ENCODE data around the gene ROS1. TPM values are rescaled to one million over a fixed set of nuclear protein-coding genes. Genes with fewer than 3 reads are reported as not detected.
"Not testable (repeated sequence)": the region's sequence is repeated elsewhere in the genome, so short reads cannot be mapped to it uniquely, and the experiment has no call there.

The ROS1 gene
- polyA plus RNA-seq, 4 donors = 0.11 to 0.70 (median 0.23) TPM; not detected in 1

DNA sequence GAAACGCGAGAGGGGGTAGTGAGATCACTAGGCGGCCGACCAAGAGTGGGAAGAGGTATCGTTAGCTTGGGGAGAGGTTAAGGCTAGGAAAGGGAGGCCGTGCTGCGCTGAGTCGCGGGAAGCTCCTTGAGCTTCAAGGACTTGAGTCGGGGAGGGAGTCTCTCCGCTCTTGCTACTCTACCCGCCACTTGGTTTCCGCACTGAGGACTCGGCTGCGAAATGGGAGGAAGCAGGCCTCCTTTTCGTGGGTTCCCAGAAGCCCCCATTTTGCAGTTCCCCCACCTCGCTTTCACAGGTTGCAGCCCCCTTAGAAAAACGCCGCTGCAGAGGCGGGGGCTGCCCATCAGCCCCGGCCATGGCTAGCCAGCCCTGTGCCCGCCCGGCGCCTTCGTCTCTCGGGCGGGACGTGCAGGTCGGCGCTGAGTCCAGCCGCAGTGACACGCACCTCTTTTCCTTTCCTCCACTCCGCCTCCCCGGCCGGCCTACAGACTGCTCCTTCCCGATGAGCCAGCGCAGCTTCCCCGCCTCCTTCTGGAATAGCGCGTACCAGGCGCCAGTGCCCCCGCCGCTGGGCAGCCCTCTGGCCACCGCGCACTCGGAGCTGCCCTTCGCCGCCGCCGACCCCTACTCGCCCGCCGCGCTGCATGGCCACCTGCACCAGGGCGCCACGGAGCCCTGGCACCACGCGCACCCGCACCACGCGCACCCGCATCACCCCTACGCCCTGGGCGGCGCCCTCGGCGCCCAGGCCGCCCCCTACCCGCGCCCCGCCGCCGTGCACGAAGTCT is 155.5 kb downstream of the ROS1 start:
- no peak for DNase-seq (ENCODE audit: low read depth in 4 of 4, low spot score in 3 of 4)

GRCh38 chr6:117269638-117270054 is 156.1 kb downstream of the ROS1 start:
- DNase-seq (ENCODE audit: low read depth in 4 of 4, low spot score in 3 of 4) = no peak

DNA sequence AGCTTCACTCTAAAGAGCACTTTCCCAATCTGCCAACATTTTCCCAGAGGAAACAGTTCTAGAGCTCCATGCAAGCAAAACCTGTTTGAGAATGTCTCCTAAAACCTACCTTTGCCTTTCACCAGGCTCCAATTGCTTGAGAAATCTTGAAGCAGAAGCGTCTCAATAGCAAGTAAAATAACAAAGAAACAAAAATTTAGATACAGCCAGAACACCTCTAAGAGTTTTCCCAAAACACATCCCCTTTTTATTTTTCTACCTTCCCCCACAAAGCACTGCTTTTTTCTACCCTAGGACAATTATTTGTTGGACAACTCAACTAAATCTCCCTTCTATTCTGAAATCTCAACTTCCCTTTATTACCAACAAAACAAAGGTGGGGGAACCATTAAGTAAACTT is 156.8 kb downstream of the ROS1 start:
- DNase-seq (ENCODE audit: low read depth in 4 of 4, low spot score in 3 of 4) = no peak

DNA sequence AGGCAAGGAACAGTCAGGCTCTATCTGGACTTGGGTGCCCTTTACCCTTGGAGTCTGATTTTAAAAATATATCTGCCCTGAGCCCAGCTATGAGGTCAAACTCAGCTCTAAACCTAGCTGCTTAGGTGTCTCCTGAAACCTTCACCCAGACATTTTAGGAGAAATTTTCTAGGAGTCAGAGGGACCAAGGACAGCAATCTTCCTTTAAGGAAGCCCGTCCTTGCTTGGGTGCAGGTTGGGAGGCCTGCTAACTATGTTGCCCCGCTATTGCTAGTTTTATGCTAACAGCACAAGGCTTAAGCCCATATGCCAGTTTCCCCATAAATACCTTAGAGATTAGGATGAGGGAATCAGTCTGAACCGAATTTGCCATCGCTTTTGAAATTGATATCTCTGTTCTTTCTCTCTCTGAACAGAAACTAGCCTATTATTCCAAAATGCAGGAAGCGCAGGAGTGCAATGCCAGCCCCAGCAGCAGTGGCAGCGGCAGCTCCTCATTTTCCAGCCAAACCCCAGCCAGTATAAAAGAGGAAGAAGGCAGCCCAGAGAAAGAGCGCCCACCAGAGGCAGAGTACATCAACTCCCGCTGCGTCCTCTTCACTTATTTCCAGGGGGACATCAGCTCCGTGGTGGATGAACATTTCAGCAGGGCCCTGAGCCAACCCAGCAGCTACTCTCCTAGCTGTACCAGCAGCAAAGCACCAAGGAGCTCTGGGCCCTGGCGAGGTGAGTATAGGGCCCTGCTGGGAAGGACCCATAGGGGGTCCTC is 157.8 kb downstream of the ROS1 start:
- DNase-seq (ENCODE audit: low read depth in 4 of 4, low spot score in 3 of 4) = no peak

DNA sequence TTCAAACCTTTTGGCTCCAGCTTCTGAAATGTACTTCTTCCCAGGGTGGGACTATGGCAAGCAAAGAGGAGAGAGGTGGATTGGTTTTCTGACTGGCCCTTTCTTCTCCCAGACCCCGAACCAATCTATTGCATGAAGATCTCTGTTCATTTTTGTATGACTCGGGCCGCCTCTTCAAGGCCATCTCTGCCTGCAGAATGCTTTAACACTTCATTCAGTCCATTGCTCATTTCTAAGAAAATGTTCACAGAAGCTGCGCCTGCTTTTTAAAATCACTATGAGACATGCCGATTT is 158.7 kb downstream of the ROS1 start:
- DNase-seq (ENCODE audit: low read depth in 4 of 4, low spot score in 3 of 4) = no peak

- DNase-seq (ENCODE audit: low read depth in 4 of 4, low spot score in 3 of 4) = no peak
Measured at GRCh38 chr6:117266257-117267053, 159.3 kb downstream of the ROS1 start.

DNA sequence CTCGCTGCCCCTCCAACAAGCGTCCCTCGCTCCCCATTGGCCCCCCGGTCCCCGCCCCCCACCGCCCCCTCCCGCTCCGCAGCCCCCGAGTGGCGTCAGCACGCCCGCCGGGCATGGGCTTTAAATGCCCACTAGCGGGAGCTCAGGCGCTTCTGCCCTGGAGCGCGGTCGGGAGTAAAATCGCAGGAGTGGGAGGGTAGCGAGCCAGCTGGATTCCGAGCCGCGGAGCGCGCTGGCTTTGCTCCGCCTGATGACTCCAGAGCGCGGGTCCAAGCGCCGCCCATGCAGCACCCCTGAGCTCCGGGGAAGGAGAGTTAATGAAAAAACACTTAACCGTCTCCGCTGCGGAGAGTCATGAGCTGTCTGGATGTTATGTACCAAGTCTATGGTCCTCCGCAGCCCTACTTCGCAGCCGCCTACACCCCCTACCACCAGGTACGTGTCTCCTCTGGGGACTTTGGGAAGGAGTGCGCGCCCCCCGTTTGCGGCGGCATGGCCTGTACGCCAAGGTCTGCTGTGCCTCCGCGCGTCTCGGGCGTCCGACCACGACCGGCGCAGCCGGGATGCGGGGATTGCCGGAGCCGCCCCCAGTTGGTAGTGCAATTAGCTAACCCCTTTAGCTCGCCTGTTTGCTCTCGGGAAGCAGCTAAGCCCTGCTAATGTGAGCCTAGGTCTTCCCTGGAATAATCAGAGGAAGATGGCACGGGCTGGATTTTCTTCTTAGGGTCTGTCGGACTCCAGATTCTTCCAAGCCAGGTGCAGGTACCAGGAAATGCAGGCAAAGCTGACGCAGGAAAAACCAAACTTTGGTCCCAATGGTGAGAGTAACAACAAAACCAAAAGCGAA is 160.1 kb downstream of the ROS1 start, which contains the start of gene VGLL2:
Gene VGLL2 (plus strand): TSS at position 149 of the 847 bp plus-strand sequence. CDS start 206 bp downstream, at position 355.
- peak in 2 of 4 donors; percentile 42 to 62 for DNase-seq (ENCODE audit: low read depth in 4 of 4, low spot score in 3 of 4)

GRCh38 chr6:117264692-117265409 is 160.9 kb downstream of the ROS1 start:
- DNase-seq (ENCODE audit: low read depth in 4 of 4, low spot score in 3 of 4) = no peak

- DNase-seq (ENCODE audit: low read depth in 4 of 4, low spot score in 3 of 4) = no peak
Measured at GRCh38 chr6:117264369-117264691, 161.4 kb downstream of the ROS1 start.

DNA sequence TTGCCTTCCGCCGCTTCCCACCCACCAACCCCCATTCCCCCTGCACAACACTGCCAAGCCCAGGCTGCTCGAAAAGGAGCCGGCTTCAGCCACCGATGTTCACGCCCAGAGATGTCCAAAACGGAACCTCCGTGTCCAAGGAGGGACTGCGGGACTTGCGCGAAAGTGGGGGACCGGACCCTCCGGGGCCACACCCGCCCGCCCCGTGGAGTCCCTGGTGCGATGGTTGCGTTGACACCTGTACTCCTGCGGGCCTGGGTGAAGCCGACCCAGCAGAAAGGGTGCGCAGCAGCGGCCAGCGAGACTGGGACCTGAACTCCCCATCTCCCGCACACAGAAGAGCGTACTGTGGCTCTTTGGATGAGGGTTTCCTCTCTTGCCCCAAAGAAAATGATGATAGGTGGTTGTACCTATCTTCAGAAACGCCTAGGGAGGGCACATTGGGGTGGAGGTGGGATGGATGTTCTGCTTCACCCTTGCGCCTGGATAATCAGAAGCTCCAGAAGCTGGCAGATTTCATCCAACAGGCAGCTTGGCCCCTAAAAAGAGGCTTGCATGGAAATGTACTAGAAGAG is 162.3 kb downstream of the ROS1 start:
- DNase-seq (ENCODE audit: low read depth in 4 of 4, low spot score in 3 of 4) = no peak

DNA sequence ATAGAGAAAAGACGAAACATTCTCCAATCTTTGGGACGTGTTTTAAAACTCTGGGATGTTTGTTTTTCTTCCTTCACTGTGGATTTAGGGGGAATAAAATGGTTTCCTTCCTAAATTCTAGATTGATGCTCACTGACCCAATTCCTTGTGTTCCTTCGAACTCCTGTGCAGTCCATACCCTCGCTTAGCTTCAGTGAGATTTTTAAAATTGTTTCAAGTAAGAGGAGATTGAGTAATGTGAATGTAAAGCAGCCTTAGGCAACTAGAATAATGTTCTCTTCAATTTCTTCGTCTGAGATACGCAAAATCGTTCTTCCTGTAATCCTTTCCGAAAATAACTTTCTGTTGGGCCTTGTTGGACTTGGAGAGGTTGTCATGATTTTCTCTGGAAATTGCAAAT is 162.9 kb downstream of the ROS1 start:
- no peak for DNase-seq (ENCODE audit: low read depth in 4 of 4, low spot score in 3 of 4)

DNA sequence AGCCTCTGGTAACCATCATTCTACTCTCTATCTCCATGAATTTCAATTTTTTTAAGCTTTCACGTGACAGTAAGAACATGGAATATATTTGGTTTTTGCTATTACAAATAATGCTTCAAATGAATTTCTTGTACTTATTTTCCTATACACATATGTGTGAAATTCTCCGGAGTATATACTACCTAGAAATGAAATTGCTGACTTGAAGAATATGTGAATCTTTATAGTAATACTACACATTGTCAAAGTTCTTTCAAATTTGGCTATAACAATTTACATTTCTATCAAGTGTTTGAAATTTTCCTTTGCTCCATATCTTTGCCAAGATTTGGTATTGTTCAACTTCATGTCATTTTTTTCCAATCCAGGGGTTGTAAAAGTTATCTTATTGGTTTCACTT is 172.0 kb downstream of the ROS1 start:
- no peak for DNase-seq (ENCODE audit: low read depth in 4 of 4, low spot score in 3 of 4)

DNA sequence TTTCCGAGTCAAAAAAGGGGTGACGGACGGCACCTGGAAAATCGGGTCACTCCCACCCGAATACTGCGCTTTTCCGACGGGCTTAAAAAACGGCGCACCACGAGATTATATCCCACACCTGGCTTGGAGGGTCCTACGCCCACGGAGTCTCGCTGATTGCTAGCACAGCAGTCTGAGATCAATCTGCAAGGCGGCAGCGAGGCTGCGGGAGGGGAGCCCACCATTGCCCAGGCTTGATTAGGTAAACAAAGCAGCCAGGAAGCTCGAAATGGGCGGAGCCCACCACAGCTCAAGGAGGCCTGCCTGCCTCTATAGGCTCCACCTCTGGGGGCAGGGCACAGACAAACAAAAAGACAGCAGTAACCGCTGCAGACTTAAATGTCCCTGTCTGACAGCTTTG is 180.8 kb downstream of the ROS1 start:
- not testable (repeated sequence) for DNase-seq (ENCODE audit: low read depth in 4 of 4, low spot score in 3 of 4)

GRCh38 chr6:117244571-117244970 is 181.2 kb downstream of the ROS1 start:
- DNase-seq (ENCODE audit: low read depth in 4 of 4, low spot score in 3 of 4) = not testable (repeated sequence)

Other genes starting within 250 kb of the ROS1 start
- not detected for gene VGLL2, start 160.4 kb downstream of the ROS1 start, polyA plus RNA-seq (ENCODE audit: insufficient read length in 4 of 4)
- 10 to 100 TPM in 3 of 4 donors, 1 to 10 TPM in 1; 4.9 to 13.2 (median 11.9) TPM for gene DCBLD1, start 56.7 kb upstream of the ROS1 start, polyA plus RNA-seq (ENCODE audit: insufficient read length in 4 of 4)
- 10 to 100 TPM; 61.2 to 76.7 (median 62.4) TPM for gene GOPC, start 176.6 kb upstream of the ROS1 start, polyA plus RNA-seq (ENCODE audit: insufficient read length in 4 of 4)
- 10 to 100 TPM; 46.5 to 67.5 (median 55.8) TPM for gene NUS1, start 249.5 kb upstream of the ROS1 start, polyA plus RNA-seq (ENCODE audit: insufficient read length in 4 of 4)

Measured in left renal pelvis (tissue), 4 donors.